Astrocyte of the spinal cord (primary cell): ENCODE results near the gene TOP2A.

Experiments used
- DNase-seq: peaks from one replicate; pipeline ENCODE4 v3.0.0; 2011; ENCODE audit warnings: low read depth, low spot score
- H3K4me3 ChIP-seq: 2 replicates; pipeline ENCODE4 v1.5.1; 2011; ENCODE audit warnings: low read depth, mild to moderate bottlenecking, low read length, moderate library complexity
- CTCF ChIP-seq: IDR thresholded peaks from 2 replicates; pipeline ENCODE4 v1.5.1; 2012; ENCODE audit warnings: low read depth, mild to moderate bottlenecking, low read length, inconsistent platforms
- in situ Hi-C: cut with HindIII; loops from 2 replicates; pipeline ENCODE4 v1.10.0; 2017; ENCODE audit warnings: low sequenced_read_pairs

The TOP2A gene

GRCh38 chr17:40447806-40448205 is 30.1 kb upstream of the TOP2A start:
- DNase-seq, result no peak
- peak overlapping the region; percentile 25 for H3K4me3 ChIP-seq
- no peak for TF ChIP-seq CTCF
- in situ Hi-C loops, result no loop called here

GRCh38 chr17:40447148-40447644 is 29.5 kb upstream of the TOP2A start:
- in situ Hi-C loops, result no loop called here
- H3K4me3 ChIP-seq, result peak overlapping the region; percentile 25
- no peak for DNase-seq
- no peak for TF ChIP-seq CTCF

- DNase-seq, result no peak
- no peak for TF ChIP-seq CTCF
- peak overlapping the region; percentile 64 for H3K4me3 ChIP-seq
- in situ Hi-C loops, result no loop called here
These were observed 28.2 kb upstream of the TOP2A start for GRCh38 chr17:40445751-40446468.

- no peak for TF ChIP-seq CTCF
- in situ Hi-C loops, result no loop called here
- no peak for DNase-seq
- peak overlapping the region; percentile 64 for H3K4me3 ChIP-seq
These were observed 26.5 kb upstream of the TOP2A start for GRCh38 chr17:40443988-40444899.

- H3K4me3 ChIP-seq, result peak within 1 kb of the TSS; percentile 64
- peak; percentile 76 for DNase-seq
- in situ Hi-C loops, result no loop called here
- TF ChIP-seq CTCF, result peak; percentile 19
These were observed 25.7 kb upstream of the TOP2A start, which contains the start of gene IGFBP4 for GRCh38 chr17:40443196-40443987. Gene IGFBP4, plus strand, starts transcription at chr17:40443450. Its CDS starts 286 bp downstream, at chr17:40443736.
